ENCODE measurements around the gene STX16.

- TF ChIP-seq CTCF (conservative IDR thresholded peaks at IDR 0.05; ENCODE audit: low read depth, low read length) (no peak), EZH2 (IDR thresholded peaks at IDR 0.05; ENCODE audit: borderline replicate concordance, low read depth, low read length, poor library complexity, severe bottlenecking) (no peak)
These were observed 44.9 kb upstream of the STX16 start for GRCh38 chr20:58606184-58606583.
